RWPE1 (cell line): ENCODE data around the gene TMED1.
A peak's percentile ranks its signal among the peaks of the same experiment; 100 is the strongest.
"Not testable (repeated sequence)": the region's sequence is repeated elsewhere in the genome, so short reads cannot be mapped to it uniquely, and the experiment has no call there.

ENCODE experiments used
- CTCF ChIA-PET: fragments of 350-600 bp; sonication (Branson Sonifier 250); formaldehyde crosslinking; extraction: SDS; loops from one replicate; lab custom pipeline; 2021; lab: Yijun Ruan, JAX
- POLR2A ChIA-PET: fragments of 400-600 bp; formaldehyde crosslinking; extraction: SDS; loops from one replicate; lab custom pipeline; 2020; ENCODE audit warnings: antibody characterized with exemption; ENCODE audit not compliant: low non-redundant PET; lab: Yijun Ruan, JAX
- DNase-seq: peaks from one replicate; pipeline ENCODE4 v3.0.0; 2012; ENCODE audit warnings: low spot score
- H3K27ac ChIP-seq: fragments of 450-650 bp; 2 replicates; pipeline ENCODE4 v1.5.1; 2017
- CTCF ChIP-seq: fragments of 450-650 bp; conservative IDR thresholded peaks from 2 replicates; pipeline ENCODE4 v1.5.1; 2017; ENCODE audit warnings: low read depth, mild to moderate bottlenecking

The TMED1 gene

DNA sequence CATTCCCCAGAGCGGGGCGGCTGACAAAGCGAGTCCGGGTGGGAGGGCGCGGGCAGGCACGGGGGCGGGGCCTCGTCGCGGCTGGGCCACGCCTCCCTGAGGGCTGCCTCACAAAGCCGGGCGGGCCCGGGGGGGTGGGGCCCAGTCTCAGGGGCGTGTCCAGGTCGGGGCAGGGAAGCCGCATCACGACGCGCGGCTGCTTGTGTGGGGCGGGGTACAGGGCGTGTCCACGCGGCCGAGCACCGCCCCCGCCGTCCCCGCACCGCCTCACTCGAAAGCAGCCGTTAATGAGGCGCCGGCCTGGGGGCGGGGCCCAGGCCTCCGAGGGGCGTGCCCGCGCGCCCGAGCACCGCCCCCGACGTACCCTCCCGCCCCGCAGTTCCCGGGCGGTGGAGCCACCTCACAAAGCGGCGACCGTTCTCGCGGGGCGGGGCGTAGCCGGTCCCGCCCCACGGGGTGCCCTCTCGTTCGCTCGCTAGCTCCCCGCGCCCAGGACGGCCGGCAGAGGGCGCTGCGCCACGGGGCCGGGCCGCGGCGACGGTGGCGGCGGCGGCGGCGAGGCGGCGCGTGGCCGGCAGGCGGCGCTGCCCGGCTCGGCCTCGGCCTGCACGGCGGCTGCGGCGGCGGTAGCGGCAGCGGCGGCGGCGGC lies 35.1 kb upstream of the TMED1 start, which contains the start of gene CARM1:
Gene CARM1, plus strand, starts transcription at position 599 of the 649 bp plus-strand sequence. CDS start 150 bp downstream, outside the sequence.
- TF ChIP-seq CTCF = peak; percentile 86
- CTCF ChIA-PET = interaction anchor here (0.5 to 1.1 kb wide), 11 partner anchors 20 to 165 kb away, joined by 3 to 7 read pairs (median 4); partner anchors contain the start of gene YIPF2
- POLR2A ChIA-PET = interaction anchor here (0.5 to 0.6 kb wide), 2 partner anchors 57 to 65 kb away, joined by 3 to 5 read pairs; no protein-coding TSS in a partner anchor
- H3K27ac ChIP-seq = peak within 1 kb of the TSS; percentile 87
- peak; percentile 100 for DNase-seq

GRCh38 chr19:10870501-10870954 lies 34.5 kb upstream of the TMED1 start:
- CTCF ChIA-PET = interaction anchor here (0.5 to 1.1 kb wide), 11 partner anchors 20 to 165 kb away, joined by 3 to 7 read pairs (median 4); partner anchors contain the start of gene YIPF2
- no peak for DNase-seq
- no peak for TF ChIP-seq CTCF
- H3K27ac ChIP-seq = peak overlapping the region; percentile 87
- POLR2A ChIA-PET = interaction anchor here (0.5 to 0.6 kb wide), 2 partner anchors 57 to 65 kb away, joined by 3 to 5 read pairs; no protein-coding TSS in a partner anchor

DNA sequence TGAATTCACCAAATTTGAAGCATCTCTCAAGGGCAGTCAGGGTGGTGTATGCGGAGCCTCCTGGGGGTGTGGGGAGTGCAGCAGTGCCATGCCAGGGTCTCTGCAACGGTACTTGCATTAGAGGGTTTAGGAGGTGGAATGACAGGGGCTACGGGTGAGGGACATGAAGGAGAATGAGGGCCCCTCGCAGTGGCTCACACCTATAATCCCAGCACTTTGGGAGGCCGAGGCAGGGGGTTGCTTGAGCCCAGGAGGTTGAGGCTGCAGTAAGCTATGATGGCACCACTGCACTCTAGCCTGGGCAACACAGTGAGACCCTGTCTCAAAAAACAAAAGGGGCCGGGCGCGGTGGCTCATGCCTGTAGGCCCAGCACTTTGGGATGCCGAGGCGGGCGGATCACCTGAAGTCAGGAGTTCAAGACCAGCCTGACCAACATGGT lies 33.9 kb upstream of the TMED1 start:
- peak overlapping the region; percentile 87 for H3K27ac ChIP-seq
- DNase-seq, POLR2A ChIA-PET: not testable (repeated sequence)
- CTCF ChIA-PET = interaction anchor here (0.6 kb wide), 1 partner anchor 153 kb away, joined by 3 read pairs; no protein-coding TSS in a partner anchor

DNA sequence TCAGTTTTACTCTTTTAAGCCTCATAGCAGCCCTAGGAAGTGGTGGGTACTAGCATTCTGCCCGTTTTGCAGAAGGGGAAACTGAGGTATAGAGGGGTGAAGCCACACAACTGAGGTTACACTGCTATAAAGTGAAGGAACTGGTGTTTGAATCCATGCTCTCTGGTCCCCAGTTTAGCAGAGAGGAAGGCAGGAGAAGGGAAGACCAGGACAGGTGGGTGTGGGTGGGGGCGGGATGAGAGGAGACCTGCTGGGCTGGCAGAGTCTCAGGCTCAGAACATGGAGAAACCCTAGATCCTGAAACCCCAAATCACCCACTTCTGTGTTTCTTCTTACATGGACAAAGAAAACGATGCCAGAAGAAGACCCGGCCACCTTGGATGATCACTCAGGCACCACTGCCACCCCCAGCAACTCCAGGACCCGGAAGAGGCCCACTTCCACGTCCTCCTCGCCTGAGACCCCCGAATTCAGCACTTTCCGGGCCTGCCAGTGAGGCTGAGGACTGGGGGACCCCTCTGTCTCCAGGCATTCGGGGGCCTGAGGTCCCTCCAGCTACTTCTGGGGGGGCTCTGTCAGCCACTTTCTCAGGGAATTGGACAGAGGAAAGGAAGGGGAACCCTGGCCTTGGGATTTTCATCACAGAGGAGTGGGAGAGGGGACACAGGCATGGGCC lies 33.0 kb upstream of the TMED1 start:
- CTCF ChIA-PET = no interaction called here
- TF ChIP-seq CTCF = no peak
- POLR2A ChIA-PET = no interaction called here
- DNase-seq = no peak
- peak overlapping the region; percentile 87 for H3K27ac ChIP-seq

- DNase-seq = no peak
- no peak for TF ChIP-seq CTCF
- POLR2A ChIA-PET = no interaction called here
- CTCF ChIA-PET = interaction anchor here (0.6 kb wide), 1 partner anchor 164 kb away, joined by 4 read pairs; no protein-coding TSS in a partner anchor
- H3K27ac ChIP-seq = peak overlapping the region; percentile 45; the same call in 1 of the 2 replicates
These were observed 30.5 kb upstream of the TMED1 start for GRCh38 chr19:10866495-10866894.

- DNase-seq = peak; percentile 92
- TF ChIP-seq CTCF = peak; percentile 93
- CTCF ChIA-PET = interaction anchor here (0.5 to 1.9 kb wide), 20 partner anchors 9 to 311 kb away, joined by 3 to 24 read pairs (median 4); partner anchors contain the start of genes DNM2 and TMED1
- H3K27ac ChIP-seq = peak overlapping the region; percentile 45
- POLR2A ChIA-PET = interaction anchor here (0.5 to 0.6 kb wide), 3 partner anchors 27 to 520 kb away, joined by 4 to 10 read pairs (median 8); partner anchors contain the start of gene EPOR
These were observed 28.5 kb upstream of the TMED1 start for GRCh38 chr19:10864538-10864899.
